ENCODE results near the gene SEC61A1. TPM values are rescaled to one million over a fixed set of nuclear protein-coding genes. Genes with fewer than 3 reads are reported as not detected.

The SEC61A1 gene
- total RNA-seq, 3 donors from 2014 or later (not counting 1 experiment from before 2014, with no cell fraction given): 143 to 172 (median 148) TPM

GRCh38 chr3:128075522-128076482 lies 23.6 kb downstream of the SEC61A1 start:
- no peaks in the 10 kb centered on the region for H3K36me3 Mint-ChIP-seq
- 6% methylated on average over 78 of the region's 78 CpGs for WGBS (ENCODE audit: insufficient coverage)
- intact Hi-C loops (cut with micrococcal nuclease): loop anchor here (1.0 to 5.0 kb wide), 2 partner anchors 47 to 531 kb away; partner anchors contain the start of gene RUVBL1

GRCh38 chr3:128076483-128077201 lies 24.4 kb downstream of the SEC61A1 start:
- Histone ChIP-seq H3K27me3 (ENCODE audit: control insufficient read depth, insufficient read depth, low read length) (peaks cover 4% of the 10 kb centered on the region), H3K9me3 (ENCODE audit: control insufficient read depth, insufficient read depth, low read length) (no peaks in the 10 kb centered on the region), H3K27ac (ENCODE audit: low read length) (no peak overlapping the region), H3K36me3 (ENCODE audit: control insufficient read depth, insufficient read depth, low read length) (peaks cover 19% of the 10 kb centered on the region), H3K4me3 (ENCODE audit: low read length) (peak overlapping the region; percentile 33), H3K4me1 (ENCODE audit: control insufficient read depth, insufficient read depth, low read length) (peaks cover 24% of the 10 kb centered on the region)
- H3K4me3 Mint-ChIP-seq: peak overlapping the region; percentile 83
- H3K4me1 Mint-ChIP-seq: peaks cover 0 to 13% of the 10 kb centered on the region in 2 donors
- H3K36me3 Mint-ChIP-seq: no peaks in the 10 kb centered on the region
- DNase-seq (peak; percentile 47 to 66), ATAC-seq (peak in 2 of 3 donors; percentile 25 to 43)
- intact Hi-C loops (cut with micrococcal nuclease): loop anchor here (5.0 kb wide), 1 partner anchor 531 kb away; no protein-coding TSS in a partner anchor
- WGBS (ENCODE audit: insufficient coverage): 8% methylated on average over 79 of the region's 79 CpGs
- no peak for TF ChIP-seq CTCF (IDR thresholded peaks at IDR 0.05)
- H3K27me3 Mint-ChIP-seq (ENCODE audit: low read depth in 2 of 2): no peaks in the 10 kb centered on the region
- peak overlapping the region in 1 of 2 donors; percentile 74 for H3K27ac Mint-ChIP-seq
- H3K9me3 Mint-ChIP-seq: no peaks in the 10 kb centered on the region

More at GRCh38 chr3:128075522-128076482, 23.6 kb downstream of the SEC61A1 start:
- ATAC-seq (peak; percentile 91 to 96 (median 95)), DNase-seq (peak; percentile 89 to 94)
- Histone ChIP-seq H3K27ac (ENCODE audit: low read length) (no peak overlapping the region), H3K9me3 (ENCODE audit: control insufficient read depth, insufficient read depth, low read length) (no peaks in the 10 kb centered on the region), H3K27me3 (ENCODE audit: control insufficient read depth, insufficient read depth, low read length) (peaks cover 4% of the 10 kb centered on the region), H3K4me3 (ENCODE audit: low read length) (peak overlapping the region; percentile 33), H3K36me3 (ENCODE audit: control insufficient read depth, insufficient read depth, low read length) (peaks cover 23% of the 10 kb centered on the region), H3K4me1 (ENCODE audit: control insufficient read depth, insufficient read depth, low read length) (peaks cover 24% of the 10 kb centered on the region)
- Mint-ChIP-seq H3K27me3 (ENCODE audit: low read depth in 2 of 2) (no peaks in the 10 kb centered on the region), H3K4me3 (peak overlapping the region; percentile 83), H3K4me1 (peaks cover 0 to 13% of the 10 kb centered on the region in 2 donors), H3K27ac (peak overlapping the region in 1 of 2 donors; percentile 74), H3K9me3 (no peaks in the 10 kb centered on the region)
- TF ChIP-seq CTCF (IDR thresholded peaks at IDR 0.05): peak; percentile 94

DNA sequence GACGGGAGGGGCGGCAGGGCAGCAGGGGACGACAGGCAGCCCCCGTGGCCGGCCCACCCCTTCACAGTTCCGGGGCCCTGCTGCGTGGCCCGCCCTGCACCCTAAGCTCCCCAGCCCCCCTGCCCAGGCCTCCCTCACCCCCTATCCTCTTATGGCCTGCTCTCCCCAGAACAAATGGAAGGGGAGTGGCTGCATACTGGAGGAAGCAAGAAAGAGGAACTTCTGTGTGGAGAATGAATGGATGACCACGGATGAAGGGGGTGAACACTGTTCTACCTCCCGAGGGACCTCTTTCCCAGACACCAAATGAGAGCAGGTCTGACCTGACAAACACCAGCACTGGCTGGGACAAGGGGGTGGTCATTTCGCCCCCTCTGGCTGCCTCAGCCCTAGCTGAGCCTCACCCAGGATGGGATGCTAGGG lies 25.0 kb downstream of the SEC61A1 start:
- H3K27ac Mint-ChIP-seq: peak overlapping the region in 1 of 2 donors; percentile 74
- Histone ChIP-seq H3K27ac (ENCODE audit: low read length) (no peak overlapping the region), H3K4me1 (ENCODE audit: control insufficient read depth, insufficient read depth, low read length) (peaks cover 24% of the 10 kb centered on the region), H3K9me3 (ENCODE audit: control insufficient read depth, insufficient read depth, low read length) (no peaks in the 10 kb centered on the region), H3K27me3 (ENCODE audit: control insufficient read depth, insufficient read depth, low read length) (peaks cover 4% of the 10 kb centered on the region), H3K36me3 (ENCODE audit: control insufficient read depth, insufficient read depth, low read length) (peaks cover 18% of the 10 kb centered on the region), H3K4me3 (ENCODE audit: low read length) (no peak overlapping the region)
- intact Hi-C loops (cut with micrococcal nuclease): loop anchor here (5.0 kb wide), 1 partner anchor 530 kb away; no protein-coding TSS in a partner anchor
- DNase-seq (no peak), ATAC-seq (no peak)
- no peaks in the 10 kb centered on the region for H3K27me3 Mint-ChIP-seq (ENCODE audit: low read depth in 2 of 2)
- no peak for TF ChIP-seq CTCF (IDR thresholded peaks at IDR 0.05)
- 22% methylated on average over 11 of the region's 11 CpGs for WGBS (ENCODE audit: insufficient coverage)
- peaks cover 0 to 13% of the 10 kb centered on the region in 2 donors for H3K4me1 Mint-ChIP-seq
- H3K36me3 Mint-ChIP-seq: no peaks in the 10 kb centered on the region
- H3K9me3 Mint-ChIP-seq: no peaks in the 10 kb centered on the region
- peak overlapping the region; percentile 17 for H3K4me3 Mint-ChIP-seq
